Nephron progenitor cell (in vitro differentiated cells): Measurements from ENCODE around the gene GTF3C4.

Experiments
- DNase-seq: peaks from one replicate; pipeline ENCODE4 v3.0.0; 2021
- H3K27ac Mint-ChIP-seq: 2 replicates; pipeline ENCODE4 v1.8.0; 2021; ENCODE audit warnings: mild to moderate bottlenecking, moderate library complexity, mixed read lengths
- H3K27me3 Mint-ChIP-seq: 2 replicates; pipeline ENCODE4 v1.8.0; 2021; ENCODE audit warnings: mild to moderate bottlenecking, low read depth, mixed read lengths; ENCODE audit not compliant: poor library complexity
- H3K36me3 Mint-ChIP-seq: 2 replicates; pipeline ENCODE4 v1.8.0; 2021; ENCODE audit warnings: low read depth, mixed read lengths
- H3K4me1 Mint-ChIP-seq: 2 replicates; pipeline ENCODE4 v1.8.0; 2021; ENCODE audit warnings: mixed read lengths
- H3K4me3 Mint-ChIP-seq: 2 replicates; pipeline ENCODE4 v1.8.0; 2021; ENCODE audit warnings: mild to moderate bottlenecking, moderate library complexity, mixed read lengths
- H3K9me3 Mint-ChIP-seq: 2 replicates; pipeline ENCODE4 v1.8.0; 2021; ENCODE audit warnings: mild to moderate bottlenecking, moderate library complexity, mixed read lengths
- TF ChIP-seq, protein P1 (sequence below): fragments of 200-600 bp; sonication (generic); IDR thresholded peaks from 2 replicates; pipeline ENCODE4 v1.5.0; 2021; ENCODE audit warnings: antibody characterized with exemption

The GTF3C4 gene

DNA sequence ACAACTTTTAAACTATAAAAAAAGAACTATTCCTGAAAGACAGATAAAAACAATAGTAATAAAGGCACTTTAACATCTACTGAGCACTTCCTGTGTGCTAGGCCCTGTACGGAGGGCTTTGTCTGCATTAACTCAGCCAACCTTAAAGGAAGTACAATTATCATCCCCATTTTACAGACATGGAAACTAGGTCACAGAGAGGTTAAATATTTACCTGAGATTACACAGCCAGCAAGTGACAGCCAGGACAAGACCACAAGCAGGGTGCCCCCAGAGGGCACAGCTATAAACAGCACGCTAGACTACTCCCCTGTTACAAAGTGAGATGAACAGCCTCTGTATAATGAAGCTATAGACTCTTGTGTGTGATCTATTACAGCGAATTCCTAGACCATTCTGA is 26.0 kb upstream of the GTF3C4 start:
- H3K27ac Mint-ChIP-seq: no peak overlapping the region
- H3K4me3 Mint-ChIP-seq: no peak overlapping the region
- no peak for DNase-seq
- peaks cover 70% of the 10 kb centered on the region for H3K36me3 Mint-ChIP-seq
- H3K27me3 Mint-ChIP-seq: no peaks in the 10 kb centered on the region
- no peaks in the 10 kb centered on the region for H3K9me3 Mint-ChIP-seq
- TF ChIP-seq, protein P1, sequence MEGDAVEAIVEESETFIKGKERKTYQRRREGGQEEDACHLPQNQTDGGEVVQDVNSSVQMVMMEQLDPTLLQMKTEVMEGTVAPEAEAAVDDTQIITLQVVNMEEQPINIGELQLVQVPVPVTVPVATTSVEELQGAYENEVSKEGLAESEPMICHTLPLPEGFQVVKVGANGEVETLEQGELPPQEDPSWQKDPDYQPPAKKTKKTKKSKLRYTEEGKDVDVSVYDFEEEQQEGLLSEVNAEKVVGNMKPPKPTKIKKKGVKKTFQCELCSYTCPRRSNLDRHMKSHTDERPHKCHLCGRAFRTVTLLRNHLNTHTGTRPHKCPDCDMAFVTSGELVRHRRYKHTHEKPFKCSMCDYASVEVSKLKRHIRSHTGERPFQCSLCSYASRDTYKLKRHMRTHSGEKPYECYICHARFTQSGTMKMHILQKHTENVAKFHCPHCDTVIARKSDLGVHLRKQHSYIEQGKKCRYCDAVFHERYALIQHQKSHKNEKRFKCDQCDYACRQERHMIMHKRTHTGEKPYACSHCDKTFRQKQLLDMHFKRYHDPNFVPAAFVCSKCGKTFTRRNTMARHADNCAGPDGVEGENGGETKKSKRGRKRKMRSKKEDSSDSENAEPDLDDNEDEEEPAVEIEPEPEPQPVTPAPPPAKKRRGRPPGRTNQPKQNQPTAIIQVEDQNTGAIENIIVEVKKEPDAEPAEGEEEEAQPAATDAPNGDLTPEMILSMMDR: no peak
- no peaks in the 10 kb centered on the region for H3K4me1 Mint-ChIP-seq

DNA sequence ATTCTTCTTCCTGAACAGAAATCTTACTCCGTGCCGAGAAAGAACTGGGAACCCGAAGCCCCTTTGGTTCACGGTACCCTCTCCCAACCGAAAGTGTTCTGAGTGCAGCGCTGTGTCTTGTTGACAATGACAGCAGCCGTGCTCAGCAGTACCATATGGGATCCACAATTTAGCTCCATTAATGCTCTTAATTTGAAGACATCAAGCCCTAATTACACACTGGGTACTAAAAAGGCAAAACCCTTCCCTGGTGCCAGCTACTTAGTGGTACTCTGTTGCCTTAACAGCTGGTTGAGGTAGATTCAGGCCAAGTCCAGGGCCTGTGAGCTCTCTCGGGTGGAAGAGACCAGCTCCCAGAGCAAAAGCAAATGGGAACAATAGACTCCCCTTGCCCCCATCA is 25.0 kb upstream of the GTF3C4 start:
- H3K4me1 Mint-ChIP-seq: no peaks in the 10 kb centered on the region

DNA sequence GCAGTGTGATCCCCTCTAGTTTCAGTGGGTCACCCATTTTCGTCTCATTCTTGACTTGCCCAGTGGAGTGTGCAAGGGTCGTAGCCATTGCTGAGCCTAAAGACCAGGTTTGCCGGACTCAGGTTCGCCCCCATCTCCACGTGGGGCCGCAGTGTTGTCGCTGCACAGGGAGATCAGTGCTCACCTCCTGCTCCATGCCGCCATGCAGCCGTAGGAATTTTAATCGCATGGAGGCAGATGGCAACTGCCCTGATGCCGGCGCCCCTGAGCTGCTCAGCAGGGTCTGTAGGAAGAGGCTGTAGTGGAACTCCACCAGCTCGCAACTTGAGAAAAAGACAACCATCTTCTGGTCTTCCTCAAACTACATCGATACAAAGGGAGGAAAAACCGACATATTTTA is 24.6 kb upstream of the GTF3C4 start:
- Mint-ChIP-seq H3K36me3 (peaks cover 71% of the 10 kb centered on the region), H3K27ac (no peak overlapping the region), H3K4me1 (no peaks in the 10 kb centered on the region), H3K27me3 (no peaks in the 10 kb centered on the region), H3K4me3 (no peak overlapping the region), H3K9me3 (no peaks in the 10 kb centered on the region)
- TF ChIP-seq, protein P1: no peak
- no peak for DNase-seq

More for the DNA sequence above, 25.0 kb upstream of the GTF3C4 start:
- peaks cover 67% of the 10 kb centered on the region for H3K36me3 Mint-ChIP-seq
- TF ChIP-seq, protein P1: no peak
- no peak overlapping the region for H3K27ac Mint-ChIP-seq
- H3K9me3 Mint-ChIP-seq: no peaks in the 10 kb centered on the region
- no peaks in the 10 kb centered on the region for H3K27me3 Mint-ChIP-seq
- DNase-seq: no peak
- H3K4me3 Mint-ChIP-seq: no peak overlapping the region

DNA sequence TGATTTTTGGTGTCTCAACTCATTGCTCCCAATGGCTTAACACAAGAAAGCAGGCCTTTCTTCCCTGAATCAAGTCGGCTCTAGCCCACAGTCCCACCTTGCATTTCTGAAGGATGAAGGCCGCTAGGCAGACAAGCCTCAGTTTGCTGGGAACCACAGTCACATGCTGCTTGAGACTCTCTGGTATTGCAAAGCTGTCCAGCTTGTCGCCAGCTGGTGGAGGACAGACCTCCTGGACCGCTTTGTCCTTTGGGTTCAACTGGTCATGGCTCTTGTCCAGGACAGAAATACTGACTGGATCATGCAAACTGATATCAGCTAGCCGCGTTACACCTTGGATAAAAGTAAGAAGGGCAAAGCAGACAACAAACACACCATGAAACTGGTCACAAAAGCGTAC is 23.5 kb upstream of the GTF3C4 start:
- Mint-ChIP-seq H3K36me3 (peaks cover 71% of the 10 kb centered on the region), H3K9me3 (no peaks in the 10 kb centered on the region), H3K4me1 (no peaks in the 10 kb centered on the region), H3K27ac (no peak overlapping the region), H3K4me3 (no peak overlapping the region), H3K27me3 (no peaks in the 10 kb centered on the region)
- DNase-seq: no peak
- TF ChIP-seq, protein P1: no peak

DNA sequence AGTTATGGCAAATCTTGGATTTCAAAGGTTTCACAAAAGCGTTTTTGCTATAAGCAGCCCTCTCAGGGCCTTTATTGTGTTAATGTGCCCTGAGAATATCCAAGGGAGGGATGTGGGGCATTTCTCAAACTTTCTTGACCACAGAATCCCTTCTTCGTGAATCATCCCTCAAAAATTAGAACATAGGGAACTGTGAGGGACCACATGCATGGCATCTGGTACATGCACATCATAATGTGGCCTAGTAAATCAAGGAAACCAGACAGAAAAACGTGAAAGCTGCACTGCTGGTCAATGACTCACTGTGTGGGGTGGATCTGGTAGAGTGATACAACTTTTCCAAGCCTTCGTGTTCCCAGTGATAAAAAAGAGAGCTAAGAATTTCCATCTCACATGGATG is 22.9 kb upstream of the GTF3C4 start:
- Mint-ChIP-seq H3K9me3 (no peaks in the 10 kb centered on the region), H3K4me3 (no peak overlapping the region), H3K36me3 (peaks cover 66% of the 10 kb centered on the region), H3K27ac (no peak overlapping the region), H3K4me1 (no peaks in the 10 kb centered on the region), H3K27me3 (no peaks in the 10 kb centered on the region)
- TF ChIP-seq, protein P1: no peak
- DNase-seq: no peak

DNA sequence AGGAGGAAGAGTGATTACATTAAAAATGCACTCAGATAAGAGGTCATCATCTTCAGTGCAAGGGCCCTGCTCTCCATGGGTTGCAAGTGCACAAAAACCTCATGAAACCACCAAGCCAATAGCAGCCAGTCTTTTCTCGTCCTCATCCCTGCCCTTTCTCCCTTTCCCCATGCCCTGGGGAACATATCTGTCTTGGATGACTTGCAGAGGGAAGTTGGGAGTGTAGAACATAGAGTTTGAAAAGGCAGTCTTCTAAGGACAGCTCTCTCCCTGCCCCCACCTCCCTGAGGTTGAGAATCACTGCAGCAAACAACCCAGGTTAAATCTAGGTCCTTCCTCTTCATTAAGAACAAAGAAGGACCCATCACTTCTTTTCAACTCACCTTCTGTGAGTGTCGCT is 22.5 kb upstream of the GTF3C4 start:
- H3K9me3 Mint-ChIP-seq: no peaks in the 10 kb centered on the region
- no peaks in the 10 kb centered on the region for H3K4me1 Mint-ChIP-seq
- TF ChIP-seq, protein P1: no peak
- H3K27ac Mint-ChIP-seq: no peak overlapping the region
- no peak overlapping the region for H3K4me3 Mint-ChIP-seq
- no peak for DNase-seq
- H3K36me3 Mint-ChIP-seq: peaks cover 65% of the 10 kb centered on the region
- no peaks in the 10 kb centered on the region for H3K27me3 Mint-ChIP-seq
